GM12878 (cell line): Measurements from ENCODE around the gene ANKRD13B. TPM values are rescaled to one million over a fixed set of nuclear protein-coding genes. Genes with fewer than 3 reads are reported as not detected.

Experiments used
- ATF2 ChIP-seq: IDR thresholded peaks from 2 replicates; pipeline ENCODE4 v1.6.1; 2012; ENCODE audit warnings: low read length, inconsistent platforms
- BRCA1 ChIP-seq: IDR thresholded peaks from 2 replicates; pipeline ENCODE4 v1.6.1; 2011; ENCODE audit warnings: low read depth, low read length, improper control_type of control experiment
- CBX5 ChIP-seq: sonication (generic); IDR thresholded peaks from 2 replicates; pipeline ENCODE4 v1.6.1; 2016; ENCODE audit warnings: low read depth, moderate library complexity, mild to moderate bottlenecking, inconsistent platforms
- CEBPB ChIP-seq, 2 experiments: fragments of 150-350 bp in 1 of 2; IDR thresholded peaks; 2 replicates each; pipeline ENCODE4 v1.6.1; 2012 to 2014; ENCODE audit warnings: low read depth in 2 of 2, low read length in 2 of 2, borderline replicate concordance in 1 of 2, inconsistent platforms in 1 of 2
- ELK1 ChIP-seq: IDR thresholded peaks from 2 replicates; pipeline ENCODE4 v1.6.1; 2012; ENCODE audit warnings: low read depth, low read length, improper control_type of control experiment
- ESRRA ChIP-seq: IDR thresholded peaks from 2 replicates; pipeline ENCODE4 v1.6.1; 2012; ENCODE audit warnings: mild to moderate bottlenecking, low read length, improper control_type of control experiment
- ETV6 ChIP-seq, 2 experiments: fragments of 450-650 bp in 1 of 2; IDR thresholded peaks in 1 of 2; conservative IDR thresholded peaks in 1 of 2; 2 replicates each; pipeline ENCODE4 v1.6.1; 2014; ENCODE audit warnings: antibody characterized with exemption in 1 of 2, borderline replicate concordance in 1 of 2, low read depth in 1 of 2, mild to moderate bottlenecking in 1 of 2, moderate library complexity in 1 of 2
- FOS ChIP-seq: IDR thresholded peaks from 3 replicates; pipeline ENCODE4 v1.6.1; 2011; ENCODE audit warnings: borderline replicate concordance; ENCODE audit not compliant: insufficient read length; ENCODE audit errors: extremely low read depth
- FOXM1 ChIP-seq: IDR thresholded peaks from 2 replicates; pipeline ENCODE4 v1.6.1; 2012; ENCODE audit warnings: low read depth, mild to moderate bottlenecking, inconsistent platforms, low read length, moderate library complexity
- GATAD2B ChIP-seq: fragments of 450-650 bp; conservative IDR thresholded peaks from 2 replicates; pipeline ENCODE4 v1.6.1; 2017; ENCODE audit warnings: low read depth, mild to moderate bottlenecking, moderate library complexity
- HCFC1 ChIP-seq: fragments of 150-350 bp; IDR thresholded peaks from 2 replicates; pipeline ENCODE4 v1.6.1; 2014; ENCODE audit warnings: low read length
- IRF4 ChIP-seq: IDR thresholded peaks from 2 replicates; pipeline ENCODE4 v1.6.1; 2011; ENCODE audit warnings: low read depth, low read length
- LARP7 ChIP-seq: fragments of 450-650 bp; IDR thresholded peaks from 2 replicates; pipeline ENCODE4 v1.6.1; 2017; ENCODE audit warnings: mild to moderate bottlenecking
- MEF2A ChIP-seq: IDR thresholded peaks from 2 replicates; pipeline ENCODE4 v1.6.1; 2011; ENCODE audit warnings: low read depth, mild to moderate bottlenecking, low read length, moderate library complexity; ENCODE audit not compliant: insufficient read depth
- MLLT1 ChIP-seq: fragments of 450-650 bp; IDR thresholded peaks from 2 replicates; pipeline ENCODE4 v1.6.1; 2016; ENCODE audit warnings: mild to moderate bottlenecking
- MXI1 ChIP-seq: fragments of 150-350 bp; IDR thresholded peaks from 2 replicates; pipeline ENCODE4 v1.6.1; 2011; ENCODE audit warnings: low read depth, mild to moderate bottlenecking, inconsistent platforms, low read length, improper control_type of control experiment
- NR2C2 ChIP-seq: IDR thresholded peaks from 2 replicates; pipeline ENCODE4 v1.6.1; 2011; ENCODE audit warnings: borderline replicate concordance, low read depth; ENCODE audit not compliant: control insufficient read depth, insufficient read length
- NR2F1 ChIP-seq: fragments of 450-650 bp; conservative IDR thresholded peaks from 2 replicates; pipeline ENCODE4 v1.6.1; 2017; ENCODE audit warnings: mild to moderate bottlenecking
- PML ChIP-seq: IDR thresholded peaks from 2 replicates; pipeline ENCODE4 v1.6.1; 2012; ENCODE audit warnings: low read length, inconsistent platforms
- POLR2AphosphoS2 ChIP-seq: IDR thresholded peaks from 2 replicates; pipeline ENCODE4 v1.6.1; 2011; ENCODE audit warnings: low read depth, mild to moderate bottlenecking, low read length, improper control_type of control experiment, moderate library complexity
- SMARCA5 ChIP-seq: fragments of 450-650 bp; IDR thresholded peaks from 2 replicates; pipeline ENCODE4 v1.6.1; 2017; ENCODE audit warnings: mild to moderate bottlenecking
- SMC3 ChIP-seq: IDR thresholded peaks from 2 replicates; pipeline ENCODE4 v1.6.1; 2011; ENCODE audit warnings: low read length, improper control_type of control experiment, borderline replicate concordance
- SPI1 ChIP-seq: IDR thresholded peaks from 2 replicates; pipeline ENCODE4 v1.6.1; 2011; ENCODE audit warnings: low read depth, mild to moderate bottlenecking, low read length, moderate library complexity, borderline replicate concordance; ENCODE audit not compliant: insufficient read depth
- YY1 ChIP-seq: IDR thresholded peaks from 2 replicates; pipeline ENCODE4 v1.6.1; 2011; ENCODE audit warnings: low read depth, mild to moderate bottlenecking, low read length
- ZNF24 ChIP-seq: fragments of 450-650 bp; IDR thresholded peaks from 2 replicates; pipeline ENCODE4 v1.6.1; 2017; ENCODE audit warnings: antibody characterized with exemption, mild to moderate bottlenecking
- polyA plus RNA-seq, 11 experiments: library from polyadenylated mRNA; depleted of rRNA in 4 of 11; unstranded in 6 of 11; stranded (reverse) in 5 of 11; fragments of >200 nt; fragmentation: Nextera tagmentation in 4 of 11; fragmentation: Illumina TruSeq in 1 of 11; extraction: Ambion mirVana in 4 of 11; extraction: Trizol in 1 of 11; gene quantifications; 1 replicate in 1 of 11; 2 replicates in 10 of 11; pipeline versions ENCODE4 v1.2.1 to v1.2.3, GENCODE V29; 2011 to 2016; ENCODE audit warnings: inconsistent platforms in 2 of 11, missing spikeins in 2 of 11, low read depth in 1 of 11
- total RNA-seq, 4 experiments: library from RNA; depleted of rRNA in 3 of 4; stranded (reverse); fragments of >200 nt in 3 of 4; fragmentation: Illumina TruSeq in 1 of 4; extraction: Trizol in 1 of 4; gene quantifications; 2 replicates each; pipeline versions ENCODE4 v1.2.1 to v1.2.3, GENCODE V29; 2013 to 2021

The ANKRD13B gene
- total and polyA plus RNA-seq, 10 of the 15 experiments (the other 5 are each of a cell fraction or from before 2014, with no cell fraction given), result 0.18 to 15.0 (median 2.8) TPM

- TF ChIP-seq FOS (no peak), MLLT1 (peak; percentile 38; the same call in 1 of the 2 replicates), CBX5 (no peak), MXI1 (peak; percentile 76), NR2C2 (no peak), SMARCA5 (peak; percentile 66; the same call in 1 of the 2 replicates), HCFC1 (no peak), FOXM1 (no peak), LARP7 (peak; percentile 60; the same call in 1 of the 2 replicates), ZNF24 (no peak), ATF2 (no peak), NR2F1 (no peak), IRF4 (peak; percentile 75), GATAD2B (no peak; the same call in 1 of the 2 replicates), SPI1 (no peak), CEBPB (IDR thresholded peaks at IDR 0.05; ENCODE audit: borderline replicate concordance in 1 of 2, low read depth in 2 of 2, low read length in 2 of 2) (no peak), YY1 (peak; percentile 72; the same call in 1 of the 2 replicates), MEF2A (no peak), ESRRA (no peak), POLR2AphosphoS2 (no peak), PML (no peak), BRCA1 (no peak), ELK1 (0 out of 2 replicates have a peak, but pooled peaks have one; percentile 43), SMC3 (peak; percentile 92), ETV6 (conservative IDR thresholded peaks at IDR 0.05 in 1 of 2, IDR thresholded peaks at IDR 0.05 in 1 of 2; ENCODE audit: borderline replicate concordance in 1 of 2, low read depth in 1 of 2) (no peak)
Observed at GRCh38 chr17:29579866-29580771, 12.8 kb upstream of the ANKRD13B start (continued).
